IMR-90 (cell line): ENCODE results near the gene DCUN1D1. TPM values are rescaled to one million over a fixed set of nuclear protein-coding genes. Genes with fewer than 3 reads are reported as not detected.

Experiments used
- ATAC-seq: fragments of 200-7000 bp; cut with Tn5 transposase; 2 replicates; pipeline ENCODE4 v1.9.1; 2020; ENCODE audit warnings: low read depth, mild to moderate bottlenecking, moderate library complexity
- BruUV-seq: library from RNA; stranded (reverse); fragments of 400-500 nt; replicated peaks from 2 replicates; lab custom pipeline; 2021; lab: Mats Ljungman, UMichigan
- CTCF ChIA-PET: fragments of 300-600 bp; formaldehyde crosslinking; extraction: SDS; loops from one replicate; lab custom pipeline; 2021; ENCODE audit warnings: antibody characterized with exemption; lab: Yijun Ruan, JAX
- POLR2A ChIA-PET: fragments of 300-600 bp; sonication (Branson Sonifier 250); formaldehyde crosslinking; loops from one replicate; lab custom pipeline; 2022; ENCODE audit warnings: antibody characterized with exemption; ENCODE audit not compliant: unreplicated experiment; lab: Charles Lee
- DNase-seq: peaks from one replicate; pipeline ENCODE4 v3.0.0; 2013
- H2AFZ ChIP-seq: replicated peaks from 2 replicates; pipeline ENCODE3; 2013; ENCODE audit warnings: low read length, mild to moderate bottlenecking; ENCODE audit not compliant: poor library complexity
- H2AK5ac ChIP-seq: 2 replicates; pipeline ENCODE4 v1.6.1; 2013; ENCODE audit warnings: low read depth, low read length, inconsistent platforms
- H2AK9ac ChIP-seq: replicated peaks from 2 replicates; pipeline ENCODE3; 2013; ENCODE audit warnings: mild to moderate bottlenecking, low read depth, low read length, moderate library complexity; ENCODE audit not compliant: poor library complexity
- H2BK120ac ChIP-seq: 2 replicates; pipeline ENCODE4 v1.6.1; 2013; ENCODE audit warnings: low read depth, low read length, inconsistent platforms
- H2BK15ac ChIP-seq: 3 replicates; pipeline ENCODE4 v1.6.1; 2013; ENCODE audit warnings: low read depth, low read length, inconsistent platforms
- H2BK20ac ChIP-seq: 2 replicates; pipeline ENCODE4 v1.6.1; 2013; ENCODE audit warnings: low read depth, mild to moderate bottlenecking, inconsistent platforms, low read length, moderate library complexity
- H2BK5ac ChIP-seq: 2 replicates; pipeline ENCODE4 v1.6.1; 2013; ENCODE audit warnings: mild to moderate bottlenecking, low read depth, low read length, inconsistent platforms; ENCODE audit not compliant: poor library complexity, severe bottlenecking
- H3K14ac ChIP-seq: replicated peaks from 2 replicates; pipeline ENCODE4 v1.6.1; 2013; ENCODE audit warnings: low read depth, low read length, inconsistent platforms
- H3K18ac ChIP-seq: 2 replicates; pipeline ENCODE4 v1.6.1; 2013; ENCODE audit warnings: low read depth, low read length, control low read depth
- H3K23ac ChIP-seq: 2 replicates; pipeline ENCODE4 v1.6.1; 2013; ENCODE audit warnings: low read depth, low read length, inconsistent platforms
- H3K27ac ChIP-seq: 2 replicates; pipeline ENCODE4 v1.5.1; 2013; ENCODE audit warnings: mild to moderate bottlenecking, control low read depth, low read length; ENCODE audit not compliant: insufficient read depth
- H3K27me3 ChIP-seq: 2 replicates; pipeline ENCODE4 v1.6.1; 2013; ENCODE audit warnings: low read length; ENCODE audit not compliant: control insufficient read depth, insufficient read depth
- H3K36me3 ChIP-seq: 2 replicates; pipeline ENCODE4 v1.6.1; 2013; ENCODE audit warnings: low read length, mixed read lengths; ENCODE audit not compliant: control insufficient read depth, insufficient read depth
- H3K4ac ChIP-seq: 2 replicates; pipeline ENCODE4 v1.6.1; 2013; ENCODE audit warnings: low read depth, low read length, inconsistent platforms
- H3K4me1 ChIP-seq: 2 replicates; pipeline ENCODE4 v1.6.1; 2013; ENCODE audit warnings: low read length, mixed read lengths; ENCODE audit not compliant: control insufficient read depth, insufficient read depth
- H3K4me2 ChIP-seq: 2 replicates; pipeline ENCODE4 v1.6.1; 2013; ENCODE audit warnings: low read depth, mild to moderate bottlenecking, control low read depth, low read length, moderate library complexity
- H3K4me3 ChIP-seq: 2 replicates; pipeline ENCODE4 v1.5.1; 2013; ENCODE audit warnings: low read depth, mild to moderate bottlenecking, control low read depth, low read length, moderate library complexity; ENCODE audit not compliant: insufficient read depth
- H3K56ac ChIP-seq: 2 replicates; pipeline ENCODE4 v1.6.1; 2013; ENCODE audit warnings: low read length, inconsistent platforms; ENCODE audit not compliant: insufficient read depth; ENCODE audit errors: extremely low read depth
- H3K79me1 ChIP-seq, 2 experiments: 2 replicates each; pipeline ENCODE4 v1.6.1; 2013; ENCODE audit warnings: low read length in 2 of 2, inconsistent platforms in 1 of 2, low read depth in 1 of 2
- H3K9ac ChIP-seq: 2 replicates; pipeline ENCODE4 v1.6.1; 2013; ENCODE audit warnings: low read depth, low read length, control low read depth
- H3K9me1 ChIP-seq: 2 replicates; pipeline ENCODE4 v1.6.1; 2013; ENCODE audit warnings: low read length, inconsistent platforms; ENCODE audit not compliant: insufficient read depth
- H3K9me3 ChIP-seq: 2 replicates; pipeline ENCODE4 v1.6.1; 2013; ENCODE audit warnings: low read length; ENCODE audit not compliant: control insufficient read depth, insufficient read depth
- H4K20me1 ChIP-seq: 2 replicates; pipeline ENCODE4 v1.6.1; 2013; ENCODE audit warnings: low read length, inconsistent platforms; ENCODE audit not compliant: insufficient read depth
- H4K5ac ChIP-seq: 2 replicates; pipeline ENCODE4 v1.6.1; 2013; ENCODE audit warnings: mild to moderate bottlenecking, low read depth, low read length, control low read depth
- H4K8ac ChIP-seq, 2 experiments: 2 replicates each; pipeline ENCODE4 v1.6.1; 2013; ENCODE audit warnings: low read depth in 2 of 2, low read length in 2 of 2, control low read depth in 1 of 2, inconsistent platforms in 1 of 2
- H4K91ac ChIP-seq: 2 replicates; pipeline ENCODE4 v1.6.1; 2013; ENCODE audit warnings: low read depth, low read length, inconsistent platforms; ENCODE audit not compliant: insufficient read depth
- BHLHE40 ChIP-seq: fragments of 150-350 bp; IDR thresholded peaks from 2 replicates; pipeline ENCODE4 v1.6.1; 2016; ENCODE audit warnings: mild to moderate bottlenecking, low read depth, low read length
- MAZ ChIP-seq: IDR thresholded peaks from 2 replicates; pipeline ENCODE4 v1.6.1; 2012; ENCODE audit warnings: low read depth, mild to moderate bottlenecking, low read length, improper control_type of control experiment, moderate library complexity, borderline replicate concordance
- MXI1 ChIP-seq: IDR thresholded peaks from 2 replicates; pipeline ENCODE4 v1.6.1; 2012; ENCODE audit warnings: low read depth, mild to moderate bottlenecking, low read length, moderate library complexity, borderline replicate concordance
- NFE2L2 ChIP-seq: fragments of 150-350 bp; IDR thresholded peaks from 2 replicates; pipeline ENCODE4 v1.6.1; 2016; ENCODE audit warnings: low read depth, mild to moderate bottlenecking, low read length
- RAD21 ChIP-seq: IDR thresholded peaks from 2 replicates; pipeline ENCODE4 v1.6.1; 2012; ENCODE audit warnings: low read length, improper control_type of control experiment
- RCOR1 ChIP-seq: IDR thresholded peaks from 2 replicates; pipeline ENCODE4 v1.6.1; 2012; ENCODE audit warnings: mild to moderate bottlenecking, low read length, improper control_type of control experiment; ENCODE audit not compliant: insufficient replicate concordance
- RFX5 ChIP-seq: IDR thresholded peaks from 2 replicates; pipeline ENCODE4 v1.8.0; 2012; ENCODE audit warnings: low read depth, mild to moderate bottlenecking, low read length, moderate library complexity
- WGBS, 2 experiments: methylation state at CpG; one replicate each; pipeline versions ENCODE4 v1.1.5 to v1.1.7; 2013; ENCODE audit warnings: missing lambda C conversion rate in 2 of 2; ENCODE audit not compliant: insufficient read length in 1 of 2; ENCODE audit errors: extremely low coverage in 2 of 2; 5-methylcytosine and 5-hydroxymethylcytosine counted together
- dilution Hi-C: fragments of 300-500 bp; cut with HindIII; formaldehyde crosslinking; loops from one replicate; pipeline ENCODE4 v1.14.3; 2018; ENCODE audit warnings: low sequenced_read_pairs; ENCODE audit not compliant: unreplicated experiment
- in situ Hi-C: fragments of 300-500 bp; cut with MboI; formaldehyde crosslinking; loops from 3 replicates; pipeline ENCODE4 v1.14.3; 2019; ENCODE audit warnings: low sequenced_read_pairs, inconsistent platforms, mixed read lengths
- intact Hi-C: fragments of 100-400 bp; cut with micrococcal nuclease; formaldehyde crosslinking; loops from 2 replicates; pipeline ENCODE4 v1.10.0; 2022
- polyA plus RNA-seq, 3 experiments: library from polyadenylated mRNA; depleted of rRNA; stranded (reverse); fragments of >200 nt; gene quantifications; 2 replicates each; pipeline ENCODE4 v1.2.3, GENCODE V29; 2012; ENCODE audit warnings: low replicate concordance in 1 of 3
- total RNA-seq: library from RNA; depleted of rRNA; stranded (reverse); fragments of >200 nt; gene quantifications from 2 replicates; pipeline ENCODE4 v1.2.3, GENCODE V29; 2012
- TF ChIP-seq, protein P1 (sequence below): fragments of 150-350 bp; IDR thresholded peaks from 2 replicates; pipeline ENCODE4 v1.6.1; 2016; ENCODE audit warnings: low read depth, mild to moderate bottlenecking, low read length, moderate library complexity, borderline replicate concordance
- TF ChIP-seq, protein P2 (sequence below): conservative IDR thresholded peaks from 2 replicates; pipeline ENCODE4 v1.5.1; 2012; ENCODE audit warnings: mild to moderate bottlenecking, low read depth, low read length, improper control_type of control experiment
- TF ChIP-seq, protein P3 (sequence below): fragments of 150-350 bp; IDR thresholded peaks from 2 replicates; pipeline ENCODE4 v1.6.1; 2017; ENCODE audit warnings: mild to moderate bottlenecking, antibody characterized with exemption, low read length, low read depth

The DCUN1D1 gene
- total and polyA plus RNA-seq, 2 of the 4 experiments (the other 2 are of a cell fraction) = 12.5 to 17.7 TPM

DNA sequence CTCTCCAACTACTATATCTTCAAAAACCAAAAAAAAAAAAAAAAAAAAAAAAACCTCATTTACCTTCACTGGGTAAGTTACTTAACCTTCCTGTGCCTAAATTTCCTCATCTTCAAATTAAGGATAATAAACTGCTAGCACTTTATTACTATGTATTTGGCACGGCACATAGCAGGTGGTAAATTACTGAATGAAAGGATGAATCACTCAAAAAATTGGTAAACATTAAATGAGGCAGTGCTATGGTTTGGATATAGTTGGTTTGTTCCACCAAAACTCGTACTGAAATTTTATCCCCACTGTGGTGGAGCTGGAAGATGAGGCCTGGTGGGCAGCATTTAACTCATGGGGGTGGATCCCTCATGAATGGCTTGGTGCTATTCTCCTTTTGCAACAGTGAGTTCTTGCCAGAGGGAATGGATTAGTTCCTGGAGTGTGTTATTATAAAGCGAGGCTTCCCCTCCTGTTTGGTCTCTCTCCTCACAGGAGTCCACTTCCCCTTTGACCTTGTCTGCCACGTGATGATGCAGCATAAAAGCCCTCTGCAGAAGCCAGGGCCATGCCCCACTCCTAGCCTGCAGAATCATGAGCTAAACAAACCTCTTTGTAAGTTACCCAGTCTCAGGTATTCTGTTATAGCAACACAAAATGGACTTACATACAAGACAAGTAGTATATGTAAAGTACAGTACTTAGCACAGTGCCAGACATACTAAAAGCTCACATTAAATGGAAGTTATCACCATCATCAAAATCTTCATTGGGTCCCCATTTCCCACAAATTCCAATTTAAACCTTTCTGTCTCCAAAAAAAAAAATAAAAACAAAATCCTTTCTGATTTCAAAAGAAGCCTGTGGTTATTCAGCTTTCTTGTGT lies 20.6 kb downstream of the DCUN1D1 start:
- ChIA-PET POLR2A (no interaction called here), CTCF (no interaction called here)
- peaks cover 6% of the 10 kb centered on the region for H3K4me1 ChIP-seq
- no peak overlapping the region for H3K4ac ChIP-seq
- BruUV-seq = no TSS peak
- no peak overlapping the region; the same call in 1 of the 2 replicates for H3K4me2 ChIP-seq
- H2AFZ ChIP-seq = no peak overlapping the region
- no peak overlapping the region for H2BK5ac ChIP-seq
- no peak overlapping the region for H3K56ac ChIP-seq
- H3K23ac ChIP-seq = no peak overlapping the region
- peaks cover 0 to 16% of the 10 kb centered on the region in 2 experiments; a peak in 3 of 4 replicates for H3K79me1 ChIP-seq
- no peaks in the 10 kb centered on the region for H4K20me1 ChIP-seq
- H3K9me3 ChIP-seq = no peaks in the 10 kb centered on the region
- H3K18ac ChIP-seq = no peak overlapping the region
- no peak overlapping the region for H2AK5ac ChIP-seq
- no peak overlapping the region for H3K14ac ChIP-seq
- H3K4me3 ChIP-seq = no peak overlapping the region
- no peak for DNase-seq
- dilution Hi-C loops = no loop called here
- intact Hi-C loops = no loop called here
- in situ Hi-C loops = no loop called here
- H3K9me1 ChIP-seq = no peaks in the 10 kb centered on the region; the same call in none of the 2 replicates
- peak; percentile 62 for ATAC-seq
- H2BK120ac ChIP-seq = no peak overlapping the region
- H4K8ac ChIP-seq = no peak overlapping the region
- no peak overlapping the region for H2AK9ac ChIP-seq
- H4K5ac ChIP-seq = no peak overlapping the region
- H2BK15ac ChIP-seq = no peak overlapping the region
- H3K27ac ChIP-seq = no peak overlapping the region
- no CpG with 5 or more reads among the region's 4 CpGs for WGBS, 2 experiments
- TF ChIP-seq RFX5 = no peak
- no peak for TF ChIP-seq BHLHE40
- TF ChIP-seq, protein P1, sequence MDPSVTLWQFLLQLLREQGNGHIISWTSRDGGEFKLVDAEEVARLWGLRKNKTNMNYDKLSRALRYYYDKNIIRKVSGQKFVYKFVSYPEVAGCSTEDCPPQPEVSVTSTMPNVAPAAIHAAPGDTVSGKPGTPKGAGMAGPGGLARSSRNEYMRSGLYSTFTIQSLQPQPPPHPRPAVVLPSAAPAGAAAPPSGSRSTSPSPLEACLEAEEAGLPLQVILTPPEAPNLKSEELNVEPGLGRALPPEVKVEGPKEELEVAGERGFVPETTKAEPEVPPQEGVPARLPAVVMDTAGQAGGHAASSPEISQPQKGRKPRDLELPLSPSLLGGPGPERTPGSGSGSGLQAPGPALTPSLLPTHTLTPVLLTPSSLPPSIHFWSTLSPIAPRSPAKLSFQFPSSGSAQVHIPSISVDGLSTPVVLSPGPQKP = no peak
- TF ChIP-seq, protein P2, sequence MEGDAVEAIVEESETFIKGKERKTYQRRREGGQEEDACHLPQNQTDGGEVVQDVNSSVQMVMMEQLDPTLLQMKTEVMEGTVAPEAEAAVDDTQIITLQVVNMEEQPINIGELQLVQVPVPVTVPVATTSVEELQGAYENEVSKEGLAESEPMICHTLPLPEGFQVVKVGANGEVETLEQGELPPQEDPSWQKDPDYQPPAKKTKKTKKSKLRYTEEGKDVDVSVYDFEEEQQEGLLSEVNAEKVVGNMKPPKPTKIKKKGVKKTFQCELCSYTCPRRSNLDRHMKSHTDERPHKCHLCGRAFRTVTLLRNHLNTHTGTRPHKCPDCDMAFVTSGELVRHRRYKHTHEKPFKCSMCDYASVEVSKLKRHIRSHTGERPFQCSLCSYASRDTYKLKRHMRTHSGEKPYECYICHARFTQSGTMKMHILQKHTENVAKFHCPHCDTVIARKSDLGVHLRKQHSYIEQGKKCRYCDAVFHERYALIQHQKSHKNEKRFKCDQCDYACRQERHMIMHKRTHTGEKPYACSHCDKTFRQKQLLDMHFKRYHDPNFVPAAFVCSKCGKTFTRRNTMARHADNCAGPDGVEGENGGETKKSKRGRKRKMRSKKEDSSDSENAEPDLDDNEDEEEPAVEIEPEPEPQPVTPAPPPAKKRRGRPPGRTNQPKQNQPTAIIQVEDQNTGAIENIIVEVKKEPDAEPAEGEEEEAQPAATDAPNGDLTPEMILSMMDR = no peak
- no peak for TF ChIP-seq MXI1
- TF ChIP-seq RCOR1 = no peak
- no peak for TF ChIP-seq NFE2L2
- no peak for TF ChIP-seq RAD21
- TF ChIP-seq, protein P3, sequence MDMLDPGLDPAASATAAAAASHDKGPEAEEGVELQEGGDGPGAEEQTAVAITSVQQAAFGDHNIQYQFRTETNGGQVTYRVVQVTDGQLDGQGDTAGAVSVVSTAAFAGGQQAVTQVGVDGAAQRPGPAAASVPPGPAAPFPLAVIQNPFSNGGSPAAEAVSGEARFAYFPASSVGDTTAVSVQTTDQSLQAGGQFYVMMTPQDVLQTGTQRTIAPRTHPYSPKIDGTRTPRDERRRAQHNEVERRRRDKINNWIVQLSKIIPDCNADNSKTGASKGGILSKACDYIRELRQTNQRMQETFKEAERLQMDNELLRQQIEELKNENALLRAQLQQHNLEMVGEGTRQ = no peak
- TF ChIP-seq MAZ = no peak
- peaks cover 11% of the 10 kb centered on the region; the same call in 1 of the 2 replicates for H3K36me3 ChIP-seq
- H3K9ac ChIP-seq = no peak overlapping the region
- no peak overlapping the region for H2BK20ac ChIP-seq
- H4K91ac ChIP-seq = no peak overlapping the region
- H3K27me3 ChIP-seq = no peaks in the 10 kb centered on the region
